Kidney capillary endothelial cell (primary cell): ENCODE measurements around the gene NRL.

ENCODE experiments used
- DNase-seq: peaks from one replicate; pipeline ENCODE4 v3.0.0-alpha.2; 2018; ENCODE audit warnings: low spot score

The NRL gene

DNA sequence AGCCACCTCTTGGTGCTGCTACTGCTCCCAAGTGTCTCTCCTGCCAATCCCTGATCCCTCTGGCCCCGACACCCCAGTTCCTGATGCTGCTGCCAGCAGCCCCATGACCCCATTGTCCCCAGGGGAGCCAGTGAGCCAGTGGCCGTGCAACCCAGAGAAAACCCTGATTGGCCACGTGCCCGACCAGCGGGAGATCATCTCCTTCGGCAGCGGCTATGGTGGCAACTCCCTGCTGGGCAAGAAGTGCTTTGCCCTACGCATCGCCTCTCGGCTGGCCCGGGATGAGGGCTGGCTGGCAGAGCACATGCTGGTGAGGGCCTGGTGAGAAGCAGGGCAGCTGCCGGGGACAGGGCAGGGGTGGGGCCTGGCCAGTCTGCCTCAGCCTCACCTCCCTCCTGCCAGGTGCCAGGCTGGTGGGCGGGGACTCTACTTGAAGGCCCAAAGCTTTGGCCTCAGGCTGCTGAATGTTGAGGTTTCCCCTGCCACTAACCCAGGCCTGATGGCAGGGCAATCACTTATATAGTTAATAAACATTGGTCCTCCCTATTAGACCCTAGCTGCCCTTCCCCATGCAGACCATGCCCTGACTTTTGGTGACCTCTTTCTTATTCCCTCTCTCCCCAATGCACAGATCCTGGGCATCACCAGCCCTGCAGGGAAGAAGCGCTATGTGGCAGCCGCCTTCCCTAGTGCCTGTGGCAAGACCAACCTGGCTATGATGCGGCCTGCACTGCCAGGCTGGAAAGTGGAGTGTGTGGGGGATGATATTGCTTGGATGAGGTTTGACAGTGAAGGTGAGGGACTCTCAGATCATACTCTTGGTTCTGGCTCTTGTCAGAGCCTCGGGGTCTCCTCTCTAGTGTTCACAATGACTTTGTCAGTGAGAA, 15.6 kb downstream of the NRL start:
- no peak for DNase-seq

DNA sequence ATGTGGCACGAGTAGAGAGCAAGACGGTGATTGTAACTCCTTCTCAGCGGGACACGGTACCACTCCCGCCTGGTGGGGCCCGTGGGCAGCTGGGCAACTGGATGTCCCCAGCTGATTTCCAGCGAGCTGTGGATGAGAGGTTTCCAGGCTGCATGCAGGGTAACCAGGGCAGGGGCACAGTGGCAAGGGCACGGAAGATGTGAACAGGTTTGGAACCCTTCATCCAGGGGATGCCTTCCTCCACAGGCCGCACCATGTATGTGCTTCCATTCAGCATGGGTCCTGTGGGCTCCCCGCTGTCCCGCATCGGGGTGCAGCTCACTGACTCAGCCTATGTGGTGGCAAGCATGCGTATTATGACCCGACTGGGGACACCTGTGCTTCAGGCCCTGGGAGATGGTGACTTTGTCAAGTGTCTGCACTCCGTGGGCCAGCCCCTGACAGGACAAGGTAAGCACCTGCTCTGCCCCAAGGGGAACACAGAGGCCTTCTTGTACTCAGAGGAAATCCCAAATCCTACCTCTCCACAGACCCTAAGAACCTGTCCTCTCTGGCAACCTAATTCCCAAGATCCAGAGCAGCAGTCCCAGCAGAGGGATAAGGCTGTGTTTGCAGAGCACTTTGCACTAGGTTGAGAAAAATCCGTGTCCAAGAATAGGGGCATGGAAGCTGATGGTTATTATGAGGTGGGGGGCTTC, 16.4 kb downstream of the NRL start:
- no peak for DNase-seq

DNA sequence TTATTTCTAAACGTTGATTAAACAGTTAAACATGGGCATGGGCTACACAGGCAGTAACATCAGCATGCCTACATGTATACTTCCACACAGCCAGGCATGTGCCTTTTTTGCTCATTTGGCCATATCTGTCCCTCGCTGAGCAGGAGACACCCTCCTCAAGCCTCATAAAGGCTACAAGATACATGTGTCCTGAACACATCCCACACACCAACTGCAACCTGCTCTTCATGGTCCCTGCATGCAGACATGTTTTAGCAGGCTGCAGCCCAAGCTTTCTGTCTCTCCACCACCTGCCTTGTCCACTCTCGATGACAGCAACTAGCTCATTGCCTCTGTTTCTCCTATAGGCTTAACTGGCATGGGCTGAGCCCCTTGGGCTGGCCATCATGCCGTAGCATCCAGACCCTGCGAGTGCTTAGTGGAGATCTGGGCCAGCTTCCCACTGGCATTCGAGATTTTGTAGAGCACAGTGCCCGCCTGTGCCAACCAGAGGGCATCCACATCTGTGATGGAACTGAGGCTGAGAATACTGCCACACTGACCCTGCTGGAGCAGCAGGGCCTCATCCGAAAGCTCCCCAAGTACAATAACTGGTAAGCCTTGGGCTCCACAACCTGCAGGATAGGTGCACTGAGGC, 18.1 kb downstream of the NRL start:
- no peak for DNase-seq

DNA sequence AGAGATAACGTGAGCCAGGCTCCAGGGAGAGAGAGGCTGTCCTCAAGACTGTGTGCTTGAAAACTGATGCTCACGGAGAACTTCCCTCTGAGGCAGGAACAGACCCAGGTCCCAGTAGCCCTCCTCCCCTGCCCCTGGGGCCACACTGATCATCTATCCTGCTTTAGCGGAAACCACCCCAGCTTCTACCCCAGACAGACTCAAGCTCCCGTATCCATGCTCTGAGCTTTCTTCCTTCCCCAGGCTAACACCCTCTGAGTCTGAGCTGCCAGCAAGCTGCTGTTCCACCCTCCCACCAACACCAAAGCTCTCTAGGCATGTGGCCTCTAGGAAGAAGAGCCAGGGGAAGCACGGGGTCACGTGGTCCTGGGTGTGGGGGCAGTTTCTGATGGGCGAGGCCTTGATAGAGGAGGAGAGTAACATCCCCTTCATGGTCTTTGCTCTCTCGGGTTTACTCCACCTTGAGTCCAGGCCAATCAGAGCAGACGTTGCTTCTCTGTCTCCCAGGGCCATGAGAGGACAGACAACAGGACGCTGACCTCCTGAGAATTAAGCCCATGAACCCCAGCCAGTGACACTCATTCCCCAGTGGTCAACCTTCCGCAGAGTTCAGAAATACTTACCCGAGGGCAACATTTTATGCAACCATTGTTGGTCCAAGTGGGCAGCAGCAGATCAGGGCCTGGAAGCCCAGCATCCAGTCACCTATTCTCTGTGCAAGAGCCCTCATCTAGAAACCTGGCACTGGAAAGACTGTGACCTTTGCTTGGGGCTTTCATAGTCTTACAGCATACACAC, 19.3 kb downstream of the NRL start:
- DNase-seq: no peak

DNA sequence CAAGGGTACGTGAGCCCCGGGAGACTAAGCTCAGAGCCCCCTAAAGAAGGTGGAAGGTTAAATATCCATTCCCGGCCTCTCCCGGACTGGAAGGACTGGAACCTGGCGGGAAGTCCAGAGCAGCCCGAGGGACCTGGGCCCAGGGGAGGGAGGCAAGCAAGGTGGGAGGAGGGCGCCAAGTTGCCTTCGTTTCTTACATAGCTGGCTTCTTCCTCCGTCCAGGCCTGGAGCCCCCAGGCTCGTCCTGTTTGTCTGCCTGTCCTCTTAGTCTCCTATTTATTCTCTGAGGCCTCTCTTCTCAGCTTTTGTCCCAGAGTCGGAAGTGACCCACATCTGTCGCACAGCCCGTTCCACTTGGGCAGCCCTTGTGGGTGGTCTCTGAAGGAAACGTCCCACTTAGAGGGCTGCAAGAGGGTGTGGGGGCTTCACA, 19.9 kb downstream of the NRL start:
- DNase-seq: no peak

DNA sequence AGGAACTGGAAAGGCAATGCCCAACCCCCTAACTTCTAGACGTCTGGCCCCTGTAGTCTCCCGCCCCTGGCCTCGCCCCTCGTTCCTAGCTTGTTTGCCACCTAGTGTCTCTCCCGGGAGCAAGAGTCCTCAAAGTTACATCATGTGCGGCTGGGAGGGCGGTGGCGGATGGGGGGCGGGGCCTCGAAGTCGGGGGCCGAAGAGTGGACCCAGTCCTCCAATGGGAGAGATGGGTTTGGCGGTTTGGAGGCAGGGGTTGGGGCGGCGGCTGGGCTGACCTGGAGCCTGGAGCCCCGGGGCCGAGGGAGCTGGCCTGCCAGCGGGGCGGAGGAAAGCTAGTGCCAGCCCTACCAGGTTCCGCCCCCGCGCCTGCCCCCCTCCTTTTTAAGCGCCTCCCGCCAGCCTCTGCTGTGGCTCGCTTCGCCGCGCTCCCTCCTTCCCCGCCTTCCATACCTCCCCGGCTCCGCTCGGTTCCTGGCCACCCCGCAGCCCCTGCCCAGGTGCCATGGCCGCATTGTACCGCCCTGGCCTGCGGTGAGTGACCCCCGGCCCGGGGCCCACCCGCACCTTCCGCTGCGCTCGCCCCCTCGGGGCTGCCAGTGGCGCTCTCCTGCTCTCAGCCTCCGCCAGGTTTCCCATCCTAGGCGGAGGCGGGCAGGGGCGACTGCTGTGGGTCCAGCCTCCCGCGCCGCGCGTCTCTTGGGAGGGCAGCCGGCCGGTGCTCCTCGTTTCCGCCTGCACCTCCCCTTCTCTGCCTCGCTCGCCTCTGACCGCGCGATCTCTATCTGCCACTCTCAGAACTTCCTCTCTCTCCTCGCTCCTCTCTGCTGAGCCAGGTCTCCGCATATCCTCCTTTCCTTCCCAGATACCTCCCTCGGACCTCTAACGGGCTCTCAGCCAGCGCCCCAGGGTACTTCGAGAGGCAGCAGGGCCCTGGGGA, 20.6 kb downstream of the NRL start, which contains the start of gene PCK2:
Gene PCK2 (plus strand): TSS at position 411 of the 940 bp plus-strand sequence. CDS start 95 bp downstream, at position 506.
- peak; percentile 31 for DNase-seq

DNA sequence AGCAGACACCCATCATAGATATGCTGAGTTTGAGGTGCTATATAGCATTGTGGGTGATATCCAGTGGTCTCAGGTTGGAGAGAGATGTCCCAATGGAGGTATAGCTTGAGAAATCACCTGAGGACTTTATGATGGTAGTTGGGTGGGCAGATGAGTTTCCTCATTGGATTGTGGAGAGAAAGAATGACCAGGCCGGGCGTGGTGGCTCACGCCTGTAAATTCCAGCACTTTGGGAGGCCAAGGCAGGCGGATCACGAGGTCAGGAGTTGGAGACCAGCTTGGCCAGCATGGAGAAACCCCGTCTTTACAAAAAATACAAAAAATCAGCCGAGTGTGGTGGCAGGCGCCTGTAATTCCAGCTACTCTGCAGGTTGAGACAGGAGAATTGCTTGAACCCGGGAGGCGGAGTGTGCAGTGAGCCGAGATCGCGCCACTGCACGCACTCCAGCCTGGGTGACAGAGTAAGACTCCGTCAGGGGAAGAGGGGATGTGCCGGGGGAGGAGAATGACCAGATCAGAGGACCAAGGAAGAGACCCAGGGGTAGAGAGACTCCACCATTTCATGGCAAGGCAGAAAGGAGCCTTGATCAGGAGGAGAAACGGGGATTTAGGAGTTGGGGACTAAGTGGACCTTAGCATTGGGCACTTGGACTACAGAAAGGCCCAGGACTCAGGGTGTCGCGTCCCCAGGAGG, 21.4 kb downstream of the NRL start:
- DNase-seq: no peak

DNA sequence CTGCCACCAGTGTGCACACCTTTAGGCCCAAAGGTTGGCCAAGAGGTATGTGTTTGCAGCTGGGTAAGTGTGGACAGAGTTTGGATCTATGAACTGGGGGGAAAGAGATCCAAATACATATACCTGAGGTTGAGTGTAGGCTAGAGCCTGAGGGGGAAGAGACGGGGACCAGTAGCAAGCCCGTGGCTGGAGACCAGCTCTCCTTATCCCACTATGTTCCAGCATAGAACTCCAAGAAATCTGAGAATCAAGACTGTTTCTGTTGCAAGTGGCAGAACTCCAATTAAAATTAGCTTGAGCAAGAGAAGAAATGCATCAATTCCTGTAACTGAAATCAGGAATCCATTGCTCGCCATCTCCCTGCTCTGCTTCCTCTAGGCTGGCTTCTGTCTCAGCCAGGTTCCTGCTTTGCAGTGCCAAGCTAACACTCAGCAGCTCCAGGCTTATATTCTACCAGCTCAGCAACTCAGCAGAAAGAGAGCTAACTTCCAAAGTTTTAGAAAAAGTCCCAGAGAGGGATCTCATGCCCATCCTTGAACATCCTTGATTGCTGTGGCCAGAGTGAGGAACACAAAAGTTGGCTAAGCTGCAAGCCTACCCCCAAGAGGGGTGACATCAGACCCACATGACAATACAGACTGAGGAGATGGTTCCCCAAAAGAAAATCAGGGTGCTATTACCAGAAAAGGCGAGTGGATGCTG, 22.1 kb downstream of the NRL start:
- DNase-seq: no peak

DNA sequence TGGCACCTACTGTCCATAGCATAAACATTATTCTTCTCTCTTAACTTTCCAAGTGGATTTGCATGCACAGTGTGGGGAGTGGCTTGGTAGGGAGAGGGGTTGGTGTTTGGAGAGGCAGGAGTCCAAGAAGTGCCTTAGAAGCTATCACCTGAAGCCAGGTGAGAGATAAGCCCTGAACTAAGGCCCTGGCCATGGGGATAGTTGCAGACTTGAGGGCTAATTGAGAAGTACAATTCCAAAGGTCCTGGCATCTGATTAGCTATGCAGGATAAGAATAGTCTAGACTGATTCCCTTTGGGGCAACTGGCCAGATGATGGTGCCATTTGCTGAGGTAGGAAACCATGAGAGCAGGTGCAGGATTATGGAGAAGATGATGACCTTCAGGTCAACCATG, 22.6 kb downstream of the NRL start:
- DNase-seq: no peak

DNA sequence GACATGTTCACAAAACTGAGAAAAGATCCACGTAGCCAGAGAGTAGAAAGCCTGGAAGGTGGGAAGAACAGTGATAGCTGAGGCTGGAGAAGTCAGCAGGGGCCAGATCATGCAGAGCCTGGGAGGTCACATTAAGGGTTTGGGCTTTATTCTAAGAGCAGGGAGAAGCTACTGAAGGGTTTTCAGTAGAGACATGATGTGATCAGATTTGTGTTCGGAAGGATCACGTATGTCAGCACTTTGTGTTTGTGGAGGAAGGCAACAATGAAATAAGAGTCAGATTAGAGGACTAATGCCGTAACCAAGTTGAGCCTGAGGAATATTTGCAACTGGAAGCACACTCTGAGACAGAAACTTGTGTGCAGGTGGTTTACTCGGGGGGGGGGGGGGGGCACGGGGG, 24.9 kb downstream of the NRL start:
- no peak for DNase-seq

DNA sequence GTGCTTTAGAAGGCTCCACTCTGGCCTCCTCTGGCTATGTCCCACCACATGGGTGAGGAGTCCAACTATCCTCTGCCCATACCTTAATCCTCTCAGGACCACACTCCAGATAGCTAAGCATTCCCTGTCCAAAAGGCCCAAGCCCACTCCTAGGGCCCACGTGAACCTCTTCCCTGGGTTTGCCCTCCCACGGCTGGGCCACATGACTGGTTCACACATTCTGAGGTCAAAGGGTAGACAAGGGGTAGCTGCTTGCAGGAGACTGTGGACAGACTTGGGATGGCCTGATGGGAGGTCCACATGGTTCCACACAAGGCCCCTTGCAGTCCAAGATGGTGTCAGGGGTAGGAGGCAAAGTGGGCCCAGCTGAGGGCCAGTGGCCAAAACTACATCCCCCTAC, 26.7 kb downstream of the NRL start:
- no peak for DNase-seq

DNA sequence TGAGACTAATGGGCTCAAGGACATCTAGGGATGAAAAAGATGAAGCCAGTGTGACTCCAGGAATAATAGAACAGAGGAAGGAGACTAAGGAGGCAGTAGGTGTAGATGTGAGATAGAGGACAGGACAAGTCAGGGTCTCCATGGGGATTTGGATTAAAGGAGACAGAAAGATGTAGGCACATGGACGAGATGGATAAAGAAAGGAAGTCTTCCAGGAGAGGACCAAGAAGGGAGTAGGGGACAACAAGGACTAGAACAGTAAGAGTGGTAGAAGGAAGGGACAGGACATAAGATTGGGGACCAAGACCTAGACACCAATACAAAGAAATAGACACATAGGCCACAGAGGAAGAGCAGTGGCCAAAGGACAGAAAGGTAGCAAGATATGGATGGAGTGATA, 27.7 kb downstream of the NRL start:
- no peak for DNase-seq

DNA sequence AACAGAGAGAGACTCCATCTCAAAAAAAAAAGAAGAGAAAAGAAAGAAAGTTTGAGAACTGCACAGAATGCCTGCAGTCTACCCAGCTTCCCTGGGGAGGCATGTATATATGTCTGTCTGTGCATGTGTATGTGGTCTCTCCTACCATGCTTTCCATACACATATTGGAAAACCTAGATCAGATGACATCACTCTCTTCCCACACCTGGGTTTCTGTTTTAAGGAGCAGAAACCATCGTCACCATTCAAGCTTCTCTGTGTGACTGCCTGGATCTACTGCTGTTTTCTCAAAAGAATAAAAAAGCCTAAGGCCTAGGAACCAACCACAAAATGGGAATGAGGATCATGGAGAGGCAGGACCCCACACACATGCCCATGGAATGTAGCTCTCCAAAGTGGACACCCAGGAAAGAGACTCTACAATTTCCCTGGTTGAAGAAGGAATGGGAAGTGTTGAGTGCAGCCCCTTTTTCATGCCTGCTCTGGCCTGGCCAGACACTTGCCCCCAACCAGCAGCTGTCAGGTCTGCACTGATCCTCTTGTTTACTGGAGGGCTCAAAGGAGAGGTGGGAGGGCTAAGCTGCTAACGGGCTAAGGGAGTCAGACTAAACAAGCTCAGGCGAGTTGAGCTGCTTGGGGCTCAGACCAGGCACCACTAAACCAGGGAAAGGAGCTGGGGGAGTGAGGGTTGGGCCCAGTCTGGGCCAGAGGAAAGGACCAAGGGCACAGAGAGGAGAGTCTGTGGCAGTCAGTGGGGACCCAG, 28.4 kb downstream of the NRL start:
- DNase-seq: no peak

DNA sequence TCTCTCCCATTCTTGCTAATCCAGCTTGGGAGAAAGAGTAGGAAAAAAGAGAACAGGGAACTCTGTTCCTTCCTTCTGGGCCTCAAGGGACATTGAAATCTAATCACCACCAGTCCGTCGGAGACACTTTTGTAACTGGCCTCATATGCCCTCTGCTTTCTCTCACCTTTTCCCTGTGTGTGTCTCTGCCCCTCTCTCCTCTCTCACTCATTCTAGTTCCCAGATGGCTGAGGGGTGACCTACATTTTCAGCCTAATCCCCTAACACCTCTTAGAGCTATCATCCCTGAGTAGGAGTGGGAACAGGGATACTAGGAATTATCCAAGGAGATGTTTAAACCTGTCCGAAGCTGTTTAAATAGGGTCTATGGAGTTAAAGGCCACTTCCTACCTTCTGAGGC, 29.5 kb downstream of the NRL start:
- no peak for DNase-seq

DNA sequence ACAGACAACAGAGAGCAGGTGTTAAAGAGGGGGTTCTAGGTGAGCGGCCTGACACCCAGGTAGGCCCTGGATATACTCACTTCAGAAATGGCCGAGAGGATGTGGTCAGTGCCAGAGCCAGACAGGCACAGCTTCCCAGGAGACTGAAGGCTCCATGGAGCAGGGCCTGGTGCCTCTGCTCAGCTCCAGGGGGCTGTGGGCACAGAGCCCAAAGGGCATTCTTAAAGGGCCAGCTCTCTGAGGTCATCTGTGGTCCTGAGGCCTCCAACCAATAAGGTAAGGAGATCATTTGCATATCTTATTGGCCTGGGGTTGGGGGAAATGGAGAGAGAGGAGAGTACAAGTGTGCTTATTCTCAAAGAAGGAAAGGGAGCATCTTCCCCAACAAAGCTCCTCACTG, 30.3 kb downstream of the NRL start:
- no peak for DNase-seq

DNA sequence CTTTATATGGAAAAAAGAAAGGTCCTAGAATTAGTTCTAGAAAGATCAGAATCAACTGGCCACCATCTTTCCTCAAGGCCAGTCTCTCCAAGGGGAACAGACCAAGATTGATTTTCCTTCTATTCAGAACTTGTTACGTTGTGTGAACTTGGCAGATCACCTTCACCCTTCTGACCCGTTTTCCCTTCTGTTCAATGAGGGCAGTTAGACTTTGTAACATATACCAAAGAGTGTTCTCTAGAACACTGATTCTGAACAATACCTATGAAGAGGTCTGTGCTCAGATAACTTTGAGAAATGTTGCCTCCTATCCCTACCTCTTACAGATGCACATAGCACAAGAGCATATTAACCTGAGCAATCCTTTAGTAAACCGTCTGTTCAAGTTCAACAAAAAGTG, 31.3 kb downstream of the NRL start:
- no peak for DNase-seq

DNA sequence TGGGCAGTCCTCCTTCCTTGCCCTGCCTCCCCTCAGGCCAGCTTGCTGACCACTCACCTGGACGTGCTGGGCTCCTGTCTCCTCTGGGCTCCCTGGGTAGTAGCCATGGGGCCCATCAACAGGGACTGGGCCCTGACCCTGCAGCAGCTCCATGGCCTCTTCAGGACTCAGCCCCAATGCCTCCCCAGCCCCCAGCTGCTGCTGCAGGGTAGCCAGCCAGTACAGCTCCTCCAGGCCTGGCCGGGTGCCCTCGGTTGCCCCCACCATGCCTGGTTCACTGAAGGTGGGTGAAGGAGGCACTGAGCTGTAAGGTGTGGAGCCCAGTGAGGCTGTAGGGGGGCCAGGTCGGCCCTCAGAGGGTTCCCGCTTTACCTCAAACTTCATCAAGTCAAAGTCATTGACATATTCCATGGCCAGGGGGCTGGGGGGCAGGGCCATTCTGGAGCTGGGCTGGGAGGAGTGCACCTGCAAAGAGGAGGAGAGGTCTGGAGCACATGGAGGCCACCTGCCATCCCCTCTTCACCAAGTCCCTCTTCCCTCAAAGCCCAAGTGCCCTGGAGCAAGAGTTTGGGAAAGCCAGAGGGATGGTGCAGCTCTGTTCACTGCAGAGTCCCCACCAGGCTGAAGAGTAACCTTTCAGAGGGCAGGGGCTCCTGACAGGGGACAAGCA, 32.2 kb downstream of the NRL start:
- DNase-seq: no peak

DNA sequence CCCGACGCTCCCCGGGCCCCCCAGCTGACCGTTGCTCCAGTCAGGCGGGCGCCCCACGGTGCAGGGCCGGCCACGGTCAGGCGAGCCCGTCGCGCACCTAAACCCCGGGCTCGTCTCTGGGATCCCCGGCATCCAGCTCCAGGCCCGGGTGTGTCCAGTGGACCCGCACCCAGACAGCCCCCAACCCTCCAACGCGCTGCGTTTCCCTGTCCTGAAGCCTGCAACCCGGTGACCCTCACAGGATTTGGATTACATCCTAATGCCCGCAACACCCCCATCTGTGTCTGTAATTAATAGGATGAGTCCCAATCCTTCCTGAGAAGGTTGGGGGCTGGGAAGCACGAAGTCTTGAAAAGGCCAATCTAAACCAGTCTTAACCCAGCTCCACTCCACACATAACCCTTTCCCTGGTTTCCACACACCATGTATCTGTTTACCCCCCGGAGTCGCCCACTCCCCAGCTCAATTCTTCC, 33.0 kb downstream of the NRL start:
- DNase-seq: no peak
